Hepatocyte (in vitro differentiated cells): ENCODE data around the gene RMND1. TPM values are rescaled to one million over a fixed set of nuclear protein-coding genes. Genes with fewer than 3 reads are reported as not detected.
"Not testable (repeated sequence)": the region's sequence is repeated elsewhere in the genome, so short reads cannot be mapped to it uniquely, and the experiment has no call there.

ENCODE experiments used
- DNase-seq: peaks from one replicate; pipeline ENCODE4 v3.0.0-alpha.2; 2016; ENCODE audit warnings: low spot score
- H2AFZ ChIP-seq: fragments of 200-600 bp; sonication (generic); 2 replicates; pipeline ENCODE4 v1.6.0; 2016; ENCODE audit warnings: antibody characterized with exemption, mild to moderate bottlenecking
- H3K27ac ChIP-seq: fragments of 200-600 bp; sonication (generic); 2 replicates; pipeline ENCODE4 v1.5.1; 2016; ENCODE audit warnings: mild to moderate bottlenecking
- H3K27me3 ChIP-seq: fragments of 200-600 bp; sonication (generic); 2 replicates; pipeline ENCODE4 v1.6.1; 2016
- H3K36me3 ChIP-seq: fragments of 200-600 bp; sonication (generic); replicated peaks from 2 replicates; pipeline ENCODE4 v1.5.1; 2016; ENCODE audit warnings: low read depth; ENCODE audit not compliant: insufficient read depth
- H3K4me1 ChIP-seq: fragments of 200-600 bp; sonication (generic); 2 replicates; pipeline ENCODE4 v1.5.1; 2016; ENCODE audit warnings: mild to moderate bottlenecking, moderate library complexity; ENCODE audit not compliant: insufficient read depth
- H3K4me2 ChIP-seq: fragments of 200-600 bp; sonication (generic); 2 replicates; pipeline ENCODE4 v1.6.0; 2016
- H3K4me3 ChIP-seq: fragments of 200-600 bp; sonication (generic); 2 replicates; pipeline ENCODE4 v1.5.1; 2016; ENCODE audit warnings: mild to moderate bottlenecking
- H3K79me2 ChIP-seq: fragments of 200-600 bp; sonication (generic); 2 replicates; pipeline ENCODE4 v1.6.0; 2017; ENCODE audit warnings: mild to moderate bottlenecking
- H3K9me2 ChIP-seq: fragments of 200-600 bp; sonication (generic); replicated peaks from 2 replicates; pipeline ENCODE4 v1.6.0; 2017; ENCODE audit warnings: mild to moderate bottlenecking; ENCODE audit not compliant: insufficient read depth
- H3K9me3 ChIP-seq: fragments of 200-600 bp; sonication (generic); 2 replicates; pipeline ENCODE4 v1.5.1; 2016; ENCODE audit warnings: low read depth, mild to moderate bottlenecking
- H4K20me1 ChIP-seq: fragments of 200-600 bp; sonication (generic); 2 replicates; pipeline ENCODE4 v1.6.0; 2016; ENCODE audit warnings: mild to moderate bottlenecking; ENCODE audit not compliant: insufficient read depth, poor library complexity, severe bottlenecking
- EZH2 ChIP-seq: fragments of 200-600 bp; sonication (generic); IDR thresholded peaks from 2 replicates; pipeline ENCODE4 v1.6.1; 2016; ENCODE audit warnings: antibody characterized with exemption, mild to moderate bottlenecking, borderline replicate concordance
- EZH2phosphoT487 ChIP-seq: fragments of 200-600 bp; sonication (generic); IDR thresholded peaks from one replicate; pipeline ENCODE4 v1.6.1; 2018; ENCODE audit warnings: antibody characterized with exemption, mild to moderate bottlenecking, low read depth, moderate library complexity; ENCODE audit not compliant: unreplicated experiment, severe bottlenecking
- WGBS: methylation state at CpG from one replicate; pipeline ENCODE4 v1.1.6; 2016; ENCODE audit warnings: low lambda C conversion rate; ENCODE audit errors: missing lambda C conversion rate; 5-methylcytosine and 5-hydroxymethylcytosine counted together
- polyA plus RNA-seq: library from polyadenylated mRNA; unstranded; fragments of >200 nt; fragmentation: Nextera tagmentation; extraction: Ambion mirVana; gene quantifications from 2 replicates; pipeline ENCODE4 v1.2.1, GENCODE V29; 2016
- small RNA-seq: library from RNA; depleted of rRNA; stranded (forward); fragments of <200 nt; gene quantifications from one replicate; pipeline ENCODE3, GENCODE V24; 2014
- total RNA-seq: library from RNA; depleted of rRNA; stranded (reverse); fragments of >200 nt; gene quantifications from 2 replicates; pipeline ENCODE4 v1.2.3, GENCODE V29; 2014
- TF ChIP-seq, protein P1 (sequence below): fragments of 200-600 bp; sonication (generic); IDR thresholded peaks from 2 replicates; pipeline ENCODE4 v1.5.1; 2016; ENCODE audit warnings: antibody characterized with exemption, mild to moderate bottlenecking; ENCODE audit not compliant: poor library complexity

RMND1 gene
- total and polyA plus RNA-seq, 2 experiments from 2014 or later, result 24.1 to 41.9 TPM

DNA sequence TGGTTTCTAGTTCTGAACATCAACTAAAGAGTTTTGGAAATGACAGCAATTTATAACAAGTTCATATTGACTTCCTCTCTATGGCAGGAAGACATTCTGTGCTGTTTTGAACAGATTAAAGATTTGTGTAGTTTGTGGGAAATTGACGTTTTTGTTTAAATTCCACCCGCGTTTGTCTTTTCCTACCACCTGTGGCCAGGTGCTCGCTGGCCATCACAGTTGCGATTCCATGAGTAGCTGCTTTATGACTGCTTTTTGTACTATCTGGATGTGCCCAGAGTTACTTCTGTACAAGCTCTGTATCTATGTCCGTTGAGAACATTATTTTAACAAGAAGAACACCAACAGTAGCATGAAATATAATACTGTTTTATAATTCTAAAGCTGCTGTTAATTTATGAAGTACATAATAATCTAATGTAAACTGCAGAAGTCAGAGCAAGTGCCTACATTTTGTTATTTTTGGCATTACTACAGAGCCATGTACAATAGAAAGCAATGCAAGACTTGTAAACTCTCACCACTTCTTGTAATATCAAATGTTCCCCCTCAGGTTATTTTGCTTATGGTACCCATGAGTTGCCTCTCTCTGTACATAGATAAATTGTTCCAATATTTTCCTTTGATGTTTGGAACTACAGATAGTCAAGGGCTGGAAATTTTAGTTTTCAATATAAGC lies 94.0 kb downstream of the RMND1 start:
- WGBS, result 87% methylated on average over 6 of the region's 6 CpGs
- H4K20me1 ChIP-seq, result no peaks in the 10 kb centered on the region
- TF ChIP-seq EZH2, result no peak
- TF ChIP-seq EZH2phosphoT487, result no peak
- TF ChIP-seq, protein P1, sequence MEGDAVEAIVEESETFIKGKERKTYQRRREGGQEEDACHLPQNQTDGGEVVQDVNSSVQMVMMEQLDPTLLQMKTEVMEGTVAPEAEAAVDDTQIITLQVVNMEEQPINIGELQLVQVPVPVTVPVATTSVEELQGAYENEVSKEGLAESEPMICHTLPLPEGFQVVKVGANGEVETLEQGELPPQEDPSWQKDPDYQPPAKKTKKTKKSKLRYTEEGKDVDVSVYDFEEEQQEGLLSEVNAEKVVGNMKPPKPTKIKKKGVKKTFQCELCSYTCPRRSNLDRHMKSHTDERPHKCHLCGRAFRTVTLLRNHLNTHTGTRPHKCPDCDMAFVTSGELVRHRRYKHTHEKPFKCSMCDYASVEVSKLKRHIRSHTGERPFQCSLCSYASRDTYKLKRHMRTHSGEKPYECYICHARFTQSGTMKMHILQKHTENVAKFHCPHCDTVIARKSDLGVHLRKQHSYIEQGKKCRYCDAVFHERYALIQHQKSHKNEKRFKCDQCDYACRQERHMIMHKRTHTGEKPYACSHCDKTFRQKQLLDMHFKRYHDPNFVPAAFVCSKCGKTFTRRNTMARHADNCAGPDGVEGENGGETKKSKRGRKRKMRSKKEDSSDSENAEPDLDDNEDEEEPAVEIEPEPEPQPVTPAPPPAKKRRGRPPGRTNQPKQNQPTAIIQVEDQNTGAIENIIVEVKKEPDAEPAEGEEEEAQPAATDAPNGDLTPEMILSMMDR, result no peak
- no peaks in the 10 kb centered on the region for H3K4me1 ChIP-seq
- H3K4me2 ChIP-seq, result no peak overlapping the region
- no peak overlapping the region for H2AFZ ChIP-seq
- no peak overlapping the region for H3K27ac ChIP-seq
- no peaks in the 10 kb centered on the region for H3K9me3 ChIP-seq
- no peaks in the 10 kb centered on the region for H3K79me2 ChIP-seq
- DNase-seq, result no peak
- H3K9me2 ChIP-seq, result no peaks in the 10 kb centered on the region
- no peak overlapping the region for H3K4me3 ChIP-seq
- H3K36me3 ChIP-seq, result no peaks in the 10 kb centered on the region
- no peaks in the 10 kb centered on the region for H3K27me3 ChIP-seq

DNA sequence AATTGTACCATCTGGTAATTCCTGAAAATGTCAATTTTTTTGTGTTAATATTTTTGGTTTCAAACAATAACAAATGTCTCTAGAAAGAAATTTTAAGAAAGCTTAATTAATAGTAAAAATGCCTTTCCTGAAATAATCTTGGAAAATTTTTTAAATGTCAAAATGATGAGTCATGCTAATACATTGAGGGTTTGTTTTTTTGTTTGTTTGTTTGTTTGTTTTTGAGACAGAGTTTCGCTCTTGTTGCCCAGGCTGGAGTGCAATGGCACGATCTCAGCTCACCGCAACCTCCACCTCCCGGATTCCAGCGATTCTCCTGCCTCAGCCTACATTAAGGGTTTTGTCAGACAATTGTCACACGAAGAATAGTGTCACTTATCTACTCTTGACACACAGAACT lies 94.9 kb downstream of the RMND1 start:
- H3K4me1 ChIP-seq, H3K4me3 ChIP-seq, H3K27ac ChIP-seq, H3K9me3 ChIP-seq, H3K4me2 ChIP-seq, H3K36me3 ChIP-seq, H2AFZ ChIP-seq, H3K27me3 ChIP-seq, H3K9me2 ChIP-seq, H4K20me1 ChIP-seq, H3K79me2 ChIP-seq, DNase-seq: not testable (repeated sequence)
- WGBS, result 91% methylated on average over 6 of the region's 6 CpGs

Small RNA genes lying within 50 kb of the gene (small RNA-seq; reads per million reads assigned to genes)
- gene RF00019, result not detected

Other genes with a start within 250 kb of the RMND1 start
- gene AKAP12, start 212.2 kb downstream of the RMND1 start, total RNA-seq, result 32.1 and 34.8 TPM in 2 replicates
- gene AKAP12, start 212.2 kb downstream of the RMND1 start, polyA plus RNA-seq, result 46.2 and 57.4 TPM in 2 replicates
- 17.3 and 17.4 TPM in 2 replicates for gene ZBTB2, start 60.6 kb downstream of the RMND1 start, total RNA-seq
- gene ZBTB2, start 60.6 kb downstream of the RMND1 start, polyA plus RNA-seq, result 10.2 and 10.6 TPM in 2 replicates
- 0.88 and 1.2 TPM in 2 replicates for gene CCDC170, start 41.9 kb upstream of the RMND1 start, total RNA-seq
- 0.60 and 1.2 TPM in 2 replicates for gene CCDC170, start 41.9 kb upstream of the RMND1 start, polyA plus RNA-seq